IMR-90 (cell line): ENCODE measurements around the gene ARNT2. TPM values are rescaled to one million over a fixed set of nuclear protein-coding genes. Genes with fewer than 3 reads are reported as not detected.

Experiments used
- ATAC-seq: fragments of 200-7000 bp; cut with Tn5 transposase; 2 replicates; pipeline ENCODE4 v1.9.1; 2020; ENCODE audit warnings: low read depth, mild to moderate bottlenecking, moderate library complexity
- BruUV-seq: library from RNA; stranded (reverse); fragments of 400-500 nt; replicated peaks from 2 replicates; lab custom pipeline; 2021; lab: Mats Ljungman, UMichigan
- CTCF ChIA-PET: fragments of 300-600 bp; formaldehyde crosslinking; extraction: SDS; loops from one replicate; lab custom pipeline; 2021; ENCODE audit warnings: antibody characterized with exemption; lab: Yijun Ruan, JAX
- POLR2A ChIA-PET: fragments of 300-600 bp; sonication (Branson Sonifier 250); formaldehyde crosslinking; loops from one replicate; lab custom pipeline; 2022; ENCODE audit warnings: antibody characterized with exemption; ENCODE audit not compliant: unreplicated experiment; lab: Charles Lee
- DNase-seq: peaks from one replicate; pipeline ENCODE4 v3.0.0; 2013
- H2AFZ ChIP-seq: replicated peaks from 2 replicates; pipeline ENCODE3; 2013; ENCODE audit warnings: low read length, mild to moderate bottlenecking; ENCODE audit not compliant: poor library complexity
- H2AK5ac ChIP-seq: 2 replicates; pipeline ENCODE4 v1.6.1; 2013; ENCODE audit warnings: low read depth, low read length, inconsistent platforms
- H2AK9ac ChIP-seq: replicated peaks from 2 replicates; pipeline ENCODE3; 2013; ENCODE audit warnings: mild to moderate bottlenecking, low read depth, low read length, moderate library complexity; ENCODE audit not compliant: poor library complexity
- H2BK120ac ChIP-seq: 2 replicates; pipeline ENCODE4 v1.6.1; 2013; ENCODE audit warnings: low read depth, low read length, inconsistent platforms
- H2BK15ac ChIP-seq: 3 replicates; pipeline ENCODE4 v1.6.1; 2013; ENCODE audit warnings: low read depth, low read length, inconsistent platforms
- H2BK20ac ChIP-seq: 2 replicates; pipeline ENCODE4 v1.6.1; 2013; ENCODE audit warnings: low read depth, mild to moderate bottlenecking, inconsistent platforms, low read length, moderate library complexity
- H2BK5ac ChIP-seq: 2 replicates; pipeline ENCODE4 v1.6.1; 2013; ENCODE audit warnings: mild to moderate bottlenecking, low read depth, low read length, inconsistent platforms; ENCODE audit not compliant: poor library complexity, severe bottlenecking
- H3K14ac ChIP-seq: replicated peaks from 2 replicates; pipeline ENCODE4 v1.6.1; 2013; ENCODE audit warnings: low read depth, low read length, inconsistent platforms
- H3K18ac ChIP-seq: 2 replicates; pipeline ENCODE4 v1.6.1; 2013; ENCODE audit warnings: low read depth, low read length, control low read depth
- H3K23ac ChIP-seq: 2 replicates; pipeline ENCODE4 v1.6.1; 2013; ENCODE audit warnings: low read depth, low read length, inconsistent platforms
- H3K27ac ChIP-seq: 2 replicates; pipeline ENCODE4 v1.5.1; 2013; ENCODE audit warnings: mild to moderate bottlenecking, control low read depth, low read length; ENCODE audit not compliant: insufficient read depth
- H3K27me3 ChIP-seq: 2 replicates; pipeline ENCODE4 v1.6.1; 2013; ENCODE audit warnings: low read length; ENCODE audit not compliant: control insufficient read depth, insufficient read depth
- H3K36me3 ChIP-seq: 2 replicates; pipeline ENCODE4 v1.6.1; 2013; ENCODE audit warnings: low read length, mixed read lengths; ENCODE audit not compliant: control insufficient read depth, insufficient read depth
- H3K4ac ChIP-seq: 2 replicates; pipeline ENCODE4 v1.6.1; 2013; ENCODE audit warnings: low read depth, low read length, inconsistent platforms
- H3K4me1 ChIP-seq: 2 replicates; pipeline ENCODE4 v1.6.1; 2013; ENCODE audit warnings: low read length, mixed read lengths; ENCODE audit not compliant: control insufficient read depth, insufficient read depth
- H3K4me2 ChIP-seq: 2 replicates; pipeline ENCODE4 v1.6.1; 2013; ENCODE audit warnings: low read depth, mild to moderate bottlenecking, control low read depth, low read length, moderate library complexity
- H3K4me3 ChIP-seq: 2 replicates; pipeline ENCODE4 v1.5.1; 2013; ENCODE audit warnings: low read depth, mild to moderate bottlenecking, control low read depth, low read length, moderate library complexity; ENCODE audit not compliant: insufficient read depth
- H3K56ac ChIP-seq: 2 replicates; pipeline ENCODE4 v1.6.1; 2013; ENCODE audit warnings: low read length, inconsistent platforms; ENCODE audit not compliant: insufficient read depth; ENCODE audit errors: extremely low read depth
- H3K79me1 ChIP-seq, 2 experiments: 2 replicates each; pipeline ENCODE4 v1.6.1; 2013; ENCODE audit warnings: low read length in 2 of 2, inconsistent platforms in 1 of 2, low read depth in 1 of 2
- H3K9ac ChIP-seq: 2 replicates; pipeline ENCODE4 v1.6.1; 2013; ENCODE audit warnings: low read depth, low read length, control low read depth
- H3K9me1 ChIP-seq: 2 replicates; pipeline ENCODE4 v1.6.1; 2013; ENCODE audit warnings: low read length, inconsistent platforms; ENCODE audit not compliant: insufficient read depth
- H3K9me3 ChIP-seq: 2 replicates; pipeline ENCODE4 v1.6.1; 2013; ENCODE audit warnings: low read length; ENCODE audit not compliant: control insufficient read depth, insufficient read depth
- H4K20me1 ChIP-seq: 2 replicates; pipeline ENCODE4 v1.6.1; 2013; ENCODE audit warnings: low read length, inconsistent platforms; ENCODE audit not compliant: insufficient read depth
- H4K5ac ChIP-seq: 2 replicates; pipeline ENCODE4 v1.6.1; 2013; ENCODE audit warnings: mild to moderate bottlenecking, low read depth, low read length, control low read depth
- H4K8ac ChIP-seq, 2 experiments: 2 replicates each; pipeline ENCODE4 v1.6.1; 2013; ENCODE audit warnings: low read depth in 2 of 2, low read length in 2 of 2, control low read depth in 1 of 2, inconsistent platforms in 1 of 2
- H4K91ac ChIP-seq: 2 replicates; pipeline ENCODE4 v1.6.1; 2013; ENCODE audit warnings: low read depth, low read length, inconsistent platforms; ENCODE audit not compliant: insufficient read depth
- BHLHE40 ChIP-seq: fragments of 150-350 bp; IDR thresholded peaks from 2 replicates; pipeline ENCODE4 v1.6.1; 2016; ENCODE audit warnings: mild to moderate bottlenecking, low read depth, low read length
- CEBPB ChIP-seq: IDR thresholded peaks from 2 replicates; pipeline ENCODE4 v1.6.1; 2012; ENCODE audit warnings: low read depth, low read length, improper control_type of control experiment
- CHD1 ChIP-seq: IDR thresholded peaks from 2 replicates; pipeline ENCODE4 v1.6.1; 2012; ENCODE audit warnings: low read depth, low read length, improper control_type of control experiment
- MXI1 ChIP-seq: IDR thresholded peaks from 2 replicates; pipeline ENCODE4 v1.6.1; 2012; ENCODE audit warnings: low read depth, mild to moderate bottlenecking, low read length, moderate library complexity, borderline replicate concordance
- RAD21 ChIP-seq: IDR thresholded peaks from 2 replicates; pipeline ENCODE4 v1.6.1; 2012; ENCODE audit warnings: low read length, improper control_type of control experiment
- RCOR1 ChIP-seq: IDR thresholded peaks from 2 replicates; pipeline ENCODE4 v1.6.1; 2012; ENCODE audit warnings: mild to moderate bottlenecking, low read length, improper control_type of control experiment; ENCODE audit not compliant: insufficient replicate concordance
- SMC3 ChIP-seq: fragments of 150-350 bp; IDR thresholded peaks from 2 replicates; pipeline ENCODE4 v1.6.1; 2016; ENCODE audit warnings: low read depth, mild to moderate bottlenecking, antibody characterized with exemption, low read length, moderate library complexity
- WGBS, 2 experiments: methylation state at CpG; one replicate each; pipeline versions ENCODE4 v1.1.5 to v1.1.7; 2013; ENCODE audit warnings: missing lambda C conversion rate in 2 of 2; ENCODE audit not compliant: insufficient read length in 1 of 2; ENCODE audit errors: extremely low coverage in 2 of 2; 5-methylcytosine and 5-hydroxymethylcytosine counted together
- dilution Hi-C: fragments of 300-500 bp; cut with HindIII; formaldehyde crosslinking; loops from one replicate; pipeline ENCODE4 v1.14.3; 2018; ENCODE audit warnings: low sequenced_read_pairs; ENCODE audit not compliant: unreplicated experiment
- in situ Hi-C: fragments of 300-500 bp; cut with MboI; formaldehyde crosslinking; loops from 3 replicates; pipeline ENCODE4 v1.14.3; 2019; ENCODE audit warnings: low sequenced_read_pairs, inconsistent platforms, mixed read lengths
- intact Hi-C: fragments of 100-400 bp; cut with micrococcal nuclease; formaldehyde crosslinking; loops from 2 replicates; pipeline ENCODE4 v1.10.0; 2022
- polyA plus RNA-seq, 3 experiments: library from polyadenylated mRNA; depleted of rRNA; stranded (reverse); fragments of >200 nt; gene quantifications; 2 replicates each; pipeline ENCODE4 v1.2.3, GENCODE V29; 2012; ENCODE audit warnings: low replicate concordance in 1 of 3
- total RNA-seq: library from RNA; depleted of rRNA; stranded (reverse); fragments of >200 nt; gene quantifications from 2 replicates; pipeline ENCODE4 v1.2.3, GENCODE V29; 2012
- TF ChIP-seq, protein P1 (sequence below): fragments of 150-350 bp; IDR thresholded peaks from 2 replicates; pipeline ENCODE4 v1.6.1; 2017; ENCODE audit warnings: mild to moderate bottlenecking, antibody characterized with exemption, low read length, low read depth

The ARNT2 gene
- total and polyA plus RNA-seq, 2 of the 4 experiments (the other 2 are of a cell fraction), result 18.2 to 19.0 TPM

DNA sequence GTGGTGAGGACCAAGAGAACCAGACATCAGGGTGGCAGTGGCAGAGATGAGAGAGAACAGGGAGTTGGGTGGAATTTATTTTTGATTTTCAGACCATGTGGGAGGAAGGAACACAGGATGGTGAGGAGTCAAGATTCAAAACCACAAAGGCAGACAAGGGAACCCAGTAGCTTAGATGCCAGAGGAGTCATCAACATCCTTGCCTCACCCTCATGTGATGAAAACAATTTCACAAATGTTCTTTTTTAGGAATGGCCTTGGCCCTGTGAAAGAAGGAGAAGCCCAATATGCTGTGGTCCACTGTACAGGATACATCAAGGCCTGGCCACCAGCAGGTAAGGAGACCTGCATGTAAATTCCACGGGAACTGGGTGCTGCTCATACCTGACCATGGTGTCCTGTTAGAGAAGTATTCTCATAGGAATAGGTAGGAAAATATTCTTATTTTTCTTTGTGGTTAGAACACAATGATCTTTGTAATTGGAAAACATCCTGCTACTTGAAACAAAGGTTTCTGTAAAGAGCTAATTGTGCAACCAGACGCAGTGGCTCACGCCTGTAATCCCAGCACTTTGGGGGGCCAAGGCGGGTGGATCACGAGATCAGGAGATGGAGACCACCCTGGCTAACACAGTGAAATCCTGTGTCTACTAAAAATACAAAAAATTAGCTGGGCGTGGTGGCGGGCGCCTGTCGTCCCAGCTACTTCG, 110.0 kb downstream of the ARNT2 start:
- ChIA-PET CTCF (no interaction called here), POLR2A (no interaction called here)
- H3K14ac ChIP-seq, result peak overlapping the region; percentile 92
- H3K56ac ChIP-seq, result peak overlapping the region; percentile 30; the same call in 1 of the 2 replicates
- peaks cover 10% of the 10 kb centered on the region for H3K36me3 ChIP-seq
- dilution Hi-C loops (no loop called here), intact Hi-C loops (no loop called here), in situ Hi-C loops (no loop called here)
- peak overlapping the region; percentile 35; the same call in 2 of the 3 replicates for H2BK15ac ChIP-seq
- H3K27ac ChIP-seq, result peak overlapping the region; percentile 92; the same call in 1 of the 2 replicates
- H3K4ac ChIP-seq, result peak overlapping the region; percentile 91
- H2BK120ac ChIP-seq, result peak overlapping the region; percentile 90
- H2BK5ac ChIP-seq, result peak overlapping the region; percentile 95
- no peak overlapping the region for H3K4me3 ChIP-seq
- H2AK5ac ChIP-seq, result peak overlapping the region; percentile 93
- H3K9me1 ChIP-seq, result peaks cover 16% of the 10 kb centered on the region; the same call in 1 of the 2 replicates
- no peak overlapping the region for H2AFZ ChIP-seq
- ATAC-seq (peak; percentile 71), DNase-seq (peak; percentile 75)
- H4K20me1 ChIP-seq, result no peaks in the 10 kb centered on the region
- peak overlapping the region; percentile 85 for H2BK20ac ChIP-seq
- peaks cover 7 to 28% of the 10 kb centered on the region in 2 experiments for H3K79me1 ChIP-seq
- no peaks in the 10 kb centered on the region for H3K27me3 ChIP-seq
- H4K91ac ChIP-seq, result peak overlapping the region; percentile 93
- H3K4me2 ChIP-seq, result peak overlapping the region; percentile 60; the same call in 1 of the 2 replicates
- peaks cover 16% of the 10 kb centered on the region for H3K4me1 ChIP-seq
- peak overlapping the region; percentile 77; the same call in 1 of the 2 replicates for H3K23ac ChIP-seq
- BruUV-seq, result no TSS peak
- TF ChIP-seq RAD21, result no peak
- TF ChIP-seq CEBPB, result peak; percentile 75
- TF ChIP-seq SMC3, result no peak
- TF ChIP-seq BHLHE40, result peak; percentile 70; the same call in 1 of the 2 replicates
- TF ChIP-seq RCOR1, result no peak
- TF ChIP-seq CHD1, result no peak
- TF ChIP-seq, protein P1, sequence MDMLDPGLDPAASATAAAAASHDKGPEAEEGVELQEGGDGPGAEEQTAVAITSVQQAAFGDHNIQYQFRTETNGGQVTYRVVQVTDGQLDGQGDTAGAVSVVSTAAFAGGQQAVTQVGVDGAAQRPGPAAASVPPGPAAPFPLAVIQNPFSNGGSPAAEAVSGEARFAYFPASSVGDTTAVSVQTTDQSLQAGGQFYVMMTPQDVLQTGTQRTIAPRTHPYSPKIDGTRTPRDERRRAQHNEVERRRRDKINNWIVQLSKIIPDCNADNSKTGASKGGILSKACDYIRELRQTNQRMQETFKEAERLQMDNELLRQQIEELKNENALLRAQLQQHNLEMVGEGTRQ, result peak; percentile 40; the same call in 1 of the 2 replicates
- peak; percentile 28; the same call in 1 of the 2 replicates for TF ChIP-seq MXI1
- 90% methylated on average over 2 of the region's 10 CpGs; no CpG with 5 or more reads in 1 of the 2 experiments for WGBS, 2 experiments
- peak overlapping the region; percentile 99 for H3K18ac ChIP-seq
- peak overlapping the region; percentile 100 for H4K5ac ChIP-seq
- H3K9ac ChIP-seq, result peak overlapping the region; percentile 38; the same call in 1 of the 2 replicates
- H4K8ac ChIP-seq, result peak overlapping the region; percentile 39 to 87
- H2AK9ac ChIP-seq, result no peak overlapping the region
- H3K9me3 ChIP-seq, result peaks cover 4% of the 10 kb centered on the region; the same call in 1 of the 2 replicates
